Measurements from ENCODE around the gene FAM216B. TPM values are rescaled to one million over a fixed set of nuclear protein-coding genes. Genes with fewer than 3 reads are reported as not detected.

FAM216B gene
- total and polyA plus RNA-seq, 2 of the 8 experiments (the other 6 are each of a cell fraction or from before 2014, with no cell fraction given): not detected

DNA sequence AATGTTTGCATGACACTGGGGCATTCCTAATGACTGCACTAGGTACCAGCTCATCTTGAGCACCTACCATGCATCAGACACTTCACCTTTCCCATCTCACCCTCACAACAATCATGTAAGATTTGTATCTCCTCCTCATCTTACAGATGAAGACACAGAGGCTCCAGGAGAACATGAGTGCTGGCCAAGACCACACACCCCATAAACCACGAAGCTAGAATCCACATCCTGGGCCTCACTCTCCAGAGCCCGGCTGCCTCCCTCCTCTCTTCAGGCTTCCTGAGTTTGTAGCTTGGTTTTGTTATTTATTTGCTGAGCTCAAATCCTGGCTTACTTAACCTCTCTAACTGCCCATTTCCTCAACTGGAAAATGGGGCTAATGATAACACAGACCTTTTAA is 25.9 kb downstream of the FAM216B start:
- Histone ChIP-seq H3K4ac (replicated peaks; ENCODE audit: insufficient read length, low read depth, low read length) (no peak overlapping the region), H4K5ac (ENCODE audit: insufficient read length, low read depth, low read length) (no peak overlapping the region), H3K4me1 (replicated peaks in 1 of 4; ENCODE audit: control insufficient read depth in 3 of 4, insufficient read depth in 4 of 4, low read length in 3 of 4) (0 out of 7 replicates have a peak, but pooled peaks cover 0 to 2% (median 0%) of the 10 kb centered on the region in 4 experiments), H3K56ac (replicated peaks; ENCODE audit: insufficient read length, low read depth, low read length) (no peak overlapping the region), H3K14ac (ENCODE audit: insufficient read length) (no peak overlapping the region), H4K20me1 (replicated peaks in 1 of 2; ENCODE audit: control insufficient read depth in 1 of 2, insufficient read depth in 2 of 2, low read length in 2 of 2) (no peaks in the 10 kb centered on the region), H3K4me3 (ENCODE audit: extremely low read depth in 1 of 4, insufficient read depth in 2 of 4, low read depth in 3 of 4, low read length in 4 of 4) (no peak overlapping the region), H2BK120ac (replicated peaks; ENCODE audit: low read depth, low read length) (no peak overlapping the region), H3K18ac (ENCODE audit: extremely low read depth, low read length) (no peak overlapping the region), H3K9me3 (ENCODE audit: insufficient read depth in 2 of 2, low read depth in 1 of 2, low read length in 1 of 2) (no peaks in the 10 kb centered on the region), H2AFZ (ENCODE audit: low read length) (no peak overlapping the region), H3K79me2 (ENCODE audit: control insufficient read depth in 1 of 2, insufficient read depth in 2 of 2, low read length in 2 of 2) (no peaks in the 10 kb centered on the region), H3K27ac (ENCODE audit: low read depth, low read length) (no peak overlapping the region), H3K27me3 (replicated peaks in 1 of 4; ENCODE audit: control insufficient read depth in 3 of 4, extremely low read depth in 1 of 4, insufficient read depth in 3 of 4, low read length in 3 of 4) (no peaks in the 10 kb centered on the region), H3K79me1 (ENCODE audit: low read depth, low read length) (no peaks in the 10 kb centered on the region), H4K91ac (replicated peaks; ENCODE audit: insufficient read length, low read length) (no peak overlapping the region), H3K4me2 (ENCODE audit: insufficient read depth in 1 of 2, low read depth in 2 of 2, low read length in 2 of 2) (no peak overlapping the region), H4K8ac (ENCODE audit: extremely low read depth, insufficient read depth, low read length) (no peak overlapping the region), H3K9ac (replicated peaks in 1 of 4; ENCODE audit: extremely low read depth in 1 of 4, low read depth in 3 of 4, low read length in 3 of 4) (no peak overlapping the region), H2BK15ac (ENCODE audit: low read length) (no peak overlapping the region), H2BK20ac (ENCODE audit: low read length) (no peak overlapping the region), H2BK12ac (ENCODE audit: low read depth, low read length) (no peak overlapping the region), H3K23ac (ENCODE audit: insufficient read length) (no peak overlapping the region), H3K36me3 (ENCODE audit: control insufficient read depth in 2 of 4, insufficient read depth in 4 of 4, low read length in 3 of 4) (no peaks in the 10 kb centered on the region), H2AK5ac (ENCODE audit: low read depth, low read length) (no peak overlapping the region), H2BK5ac (ENCODE audit: low read depth, low read length) (no peak overlapping the region), H3K23me2 (ENCODE audit: low read depth, low read length) (no peaks in the 10 kb centered on the region; the same call in 1 of the 2 replicates)
- WGBS, 2 experiments (ENCODE audit: extremely low coverage in 1 of 2, insufficient coverage in 1 of 2, insufficient read length in 1 of 2, insufficient replicate concordance in 2 of 2, low coverage in 1 of 2, low lambda C conversion rate in 2 of 2, missing lambda C conversion rate in 1 of 2): 75% methylated on average over 2 of the region's 2 CpGs; no CpG with 5 or more reads in 1 of the 2 experiments
- ChIA-PET POLR2A (ENCODE audit: partially characterized antibody) (interaction anchor here (0.7 to 1.1 kb wide), 3 partner anchors 27 to 258 kb away, joined by 3 read pairs; no protein-coding TSS in a partner anchor), CTCF (ENCODE audit: partially characterized antibody) (interaction anchor here (1.2 kb wide), 1 partner anchor 9 kb away, joined by 4 read pairs; no protein-coding TSS in a partner anchor)
- no peak for DNase-seq (ENCODE audit: low read depth in 1 of 2, low spot score in 2 of 2)
- FAIRE-seq: no peak
- TF ChIP-seq SAP30 (IDR thresholded peaks at IDR 0.05; ENCODE audit: insufficient read depth, insufficient replicate concordance, low read length): no peak
- no peak for TF ChIP-seq SP1 (IDR thresholded peaks at IDR 0.05; ENCODE audit: low read depth, low read length)
- TF ChIP-seq CHD1 (IDR thresholded peaks at IDR 0.05; ENCODE audit: low read depth, low read length): no peak
- no peak for TF ChIP-seq TAF7 (optimal IDR thresholded peaks at IDR 0.05; ENCODE audit: borderline replicate concordance, low read depth, low read length)
- TF ChIP-seq CEBPB (IDR thresholded peaks at IDR 0.05; ENCODE audit: low read depth, low read length): no peak
- TF ChIP-seq ZNF274 (IDR thresholded peaks at IDR 0.05; ENCODE audit: borderline replicate concordance, extremely low read depth, low read length): no peak
- no peak for TF ChIP-seq GABPA (IDR thresholded peaks at IDR 0.05; ENCODE audit: borderline replicate concordance, insufficient read depth, low read length)
- no peak for TF ChIP-seq RBBP5 (IDR thresholded peaks at IDR 0.05; ENCODE audit: borderline replicate concordance, low read depth, low read length)
- no peak for TF ChIP-seq TEAD4 (IDR thresholded peaks at IDR 0.05; ENCODE audit: low read depth, low read length)
- TF ChIP-seq EP300 (IDR thresholded peaks at IDR 0.05; ENCODE audit: borderline replicate concordance in 1 of 2, low read depth in 2 of 2, low read length in 2 of 2): no peak
- no peak for TF ChIP-seq SIX5 (IDR thresholded peaks at IDR 0.05; ENCODE audit: low read depth, low read length)
